ENCODE measurements around the gene LARGE1. TPM values are rescaled to one million over a fixed set of nuclear protein-coding genes. Genes with fewer than 3 reads are reported as not detected.

Gene LARGE1
- total RNA-seq, 2 experiments from 2014 or later, result 0.69 to 1.1 TPM

DNA sequence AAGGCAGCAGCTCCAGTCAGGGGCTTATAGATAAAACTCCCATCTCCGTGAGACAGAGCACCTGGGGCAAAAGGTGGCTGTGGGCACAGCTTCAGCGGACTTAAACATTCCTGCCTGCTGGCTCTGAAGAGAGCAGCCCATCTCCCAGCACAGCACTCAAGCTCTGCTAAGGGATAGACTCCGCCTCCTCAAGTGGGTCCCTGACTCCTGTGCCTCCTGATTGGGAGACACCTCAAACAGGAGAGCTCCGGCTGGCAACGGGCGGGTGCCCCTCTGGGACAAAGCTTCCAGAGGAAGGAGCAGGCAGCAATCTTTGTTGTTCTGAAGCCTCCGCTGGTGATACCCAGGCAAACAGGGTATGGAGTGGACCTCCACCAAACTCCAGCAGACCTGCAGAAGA, 279.4 kb downstream of the LARGE1 start:
- H3K36me3 Mint-ChIP-seq (ENCODE audit: low read depth), result no peaks in the 10 kb centered on the region

DNA sequence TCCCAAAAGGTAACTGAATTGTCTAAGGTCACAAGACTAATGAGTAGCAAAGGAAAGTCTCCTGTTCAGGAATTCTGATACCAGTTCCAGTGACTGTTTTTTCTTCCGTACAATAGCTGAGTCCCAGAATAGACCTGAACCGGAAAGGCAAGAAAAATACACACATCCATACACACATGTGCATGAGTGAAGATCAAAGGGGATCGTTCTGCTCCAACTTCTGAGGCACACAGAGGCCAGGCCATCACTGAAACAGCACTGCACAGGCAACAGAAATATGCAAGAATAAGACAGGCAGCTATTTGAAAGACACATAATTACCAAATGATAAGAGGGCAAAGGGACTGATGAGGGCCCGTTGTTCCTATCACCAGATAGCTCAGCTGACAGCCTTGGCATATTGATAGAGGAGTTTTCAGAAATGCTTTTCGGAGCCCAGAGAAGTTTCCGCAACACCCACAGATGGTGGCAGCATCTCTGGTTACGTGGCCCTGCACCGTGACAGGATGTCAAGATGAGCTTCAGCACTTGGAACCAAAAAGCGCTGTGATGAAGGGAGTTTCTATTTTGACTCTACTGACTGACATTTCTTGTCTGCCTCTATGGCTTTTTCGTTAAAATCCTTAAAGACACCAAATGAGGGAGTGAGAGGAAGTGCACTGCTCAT, 280.6 kb downstream of the LARGE1 start:
- peaks cover 15% of the 10 kb centered on the region for H3K9me3 Mint-ChIP-seq
- H3K4me1 Mint-ChIP-seq (ENCODE audit: low read depth), result no peaks in the 10 kb centered on the region
- H3K27ac Mint-ChIP-seq, result no peak overlapping the region
- H3K36me3 Mint-ChIP-seq (ENCODE audit: low read depth), result no peaks in the 10 kb centered on the region
- intact Hi-C loops (cut with micrococcal nuclease), result no loop called here
- DNase-seq, result no peak
- CTCF ChIA-PET, result no interaction called here
- H3K27me3 Mint-ChIP-seq (ENCODE audit: low read depth), result no peaks in the 10 kb centered on the region
- H3K4me3 Mint-ChIP-seq, result no peak overlapping the region

More for the DNA sequence above, 279.4 kb downstream of the LARGE1 start:
- Mint-ChIP-seq H3K27me3 (ENCODE audit: low read depth) (no peaks in the 10 kb centered on the region), H3K4me3 (no peak overlapping the region), H3K27ac (no peak overlapping the region), H3K4me1 (ENCODE audit: low read depth) (no peaks in the 10 kb centered on the region), H3K9me3 (peaks cover 20% of the 10 kb centered on the region)
- no peak for DNase-seq
- intact Hi-C loops (cut with micrococcal nuclease), result no loop called here
- CTCF ChIA-PET, result no interaction called here

DNA sequence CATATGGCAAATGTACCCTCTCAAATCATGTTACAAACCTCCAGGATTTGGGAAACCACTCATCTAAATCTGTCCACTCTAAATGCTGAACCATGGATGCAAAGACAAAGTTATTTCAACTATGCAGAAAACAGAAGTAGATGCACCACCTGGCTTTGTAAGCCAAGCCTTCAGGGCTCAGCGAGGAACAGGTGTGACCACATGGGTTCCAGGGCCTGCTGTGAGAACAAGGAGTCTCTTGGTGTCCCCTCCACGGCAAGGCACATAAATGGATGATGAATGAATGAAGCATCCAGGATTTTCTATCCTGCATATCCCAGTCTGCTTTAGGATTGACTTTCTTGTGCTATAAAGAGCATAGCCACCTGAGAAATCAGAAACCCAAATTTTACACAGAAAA, 284.5 kb downstream of the LARGE1 start:
- CTCF ChIA-PET, result no interaction called here
- no peaks in the 10 kb centered on the region for H3K27me3 Mint-ChIP-seq (ENCODE audit: low read depth)
- H3K4me3 Mint-ChIP-seq, result no peak overlapping the region
- H3K36me3 Mint-ChIP-seq (ENCODE audit: low read depth), result no peaks in the 10 kb centered on the region
- no peak for DNase-seq
- no peaks in the 10 kb centered on the region for H3K4me1 Mint-ChIP-seq (ENCODE audit: low read depth)
- H3K9me3 Mint-ChIP-seq, result peaks cover 5% of the 10 kb centered on the region
- intact Hi-C loops (cut with micrococcal nuclease), result no loop called here
- H3K27ac Mint-ChIP-seq, result no peak overlapping the region

DNA sequence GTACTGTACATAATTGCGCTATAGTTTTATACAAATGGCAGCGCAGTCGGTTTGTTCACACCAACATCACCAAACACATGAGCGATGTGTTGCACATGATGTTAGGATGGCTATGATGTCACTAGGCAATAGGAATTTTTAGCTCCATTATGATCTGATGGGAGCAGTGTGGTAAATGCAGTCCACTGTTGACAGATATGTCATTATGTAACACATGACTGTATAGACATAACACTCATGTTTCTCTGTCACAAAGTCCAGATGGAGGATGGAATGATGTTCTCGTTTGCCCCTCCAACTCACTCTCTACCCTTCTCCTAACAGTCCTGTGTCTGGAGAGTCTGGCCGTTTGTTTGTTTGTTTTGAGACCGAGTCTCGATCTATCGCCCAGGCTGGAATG, 288.5 kb downstream of the LARGE1 start:
- H3K27ac Mint-ChIP-seq, result no peak overlapping the region
- H3K4me3 Mint-ChIP-seq, result no peak overlapping the region
- intact Hi-C loops (cut with micrococcal nuclease), result no loop called here
- CTCF ChIA-PET, result no interaction called here
- no peaks in the 10 kb centered on the region for H3K4me1 Mint-ChIP-seq (ENCODE audit: low read depth)
- no peaks in the 10 kb centered on the region for H3K36me3 Mint-ChIP-seq (ENCODE audit: low read depth)
- H3K9me3 Mint-ChIP-seq, result peaks cover 6% of the 10 kb centered on the region
- DNase-seq, result no peak
- H3K27me3 Mint-ChIP-seq (ENCODE audit: low read depth), result no peaks in the 10 kb centered on the region

DNA sequence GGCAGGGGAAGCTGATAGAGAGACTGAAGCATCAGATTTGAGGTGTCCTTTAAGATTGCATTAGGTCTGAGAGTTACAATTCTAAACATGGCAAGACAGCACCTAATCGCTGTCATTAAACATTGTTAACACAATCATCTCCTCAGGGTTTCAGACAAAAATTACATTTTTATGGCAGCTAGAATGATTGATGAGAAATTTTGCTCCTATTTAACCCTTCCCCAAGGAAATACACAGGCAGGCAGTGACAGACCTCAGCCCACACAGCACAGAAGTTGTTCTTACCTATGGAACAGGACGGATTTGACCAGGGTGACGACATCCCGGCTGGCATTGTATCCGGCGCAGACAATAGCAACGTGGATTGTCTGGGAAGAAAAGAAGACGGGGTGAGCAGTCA, 294.3 kb downstream of the LARGE1 start:
- DNase-seq, result no peak
- intact Hi-C loops (cut with micrococcal nuclease), result no loop called here
- Mint-ChIP-seq H3K9me3 (peaks cover 9% of the 10 kb centered on the region), H3K4me1 (ENCODE audit: low read depth) (no peaks in the 10 kb centered on the region), H3K27me3 (ENCODE audit: low read depth) (no peaks in the 10 kb centered on the region), H3K36me3 (ENCODE audit: low read depth) (no peaks in the 10 kb centered on the region), H3K4me3 (no peak overlapping the region), H3K27ac (no peak overlapping the region)
- CTCF ChIA-PET, result no interaction called here

DNA sequence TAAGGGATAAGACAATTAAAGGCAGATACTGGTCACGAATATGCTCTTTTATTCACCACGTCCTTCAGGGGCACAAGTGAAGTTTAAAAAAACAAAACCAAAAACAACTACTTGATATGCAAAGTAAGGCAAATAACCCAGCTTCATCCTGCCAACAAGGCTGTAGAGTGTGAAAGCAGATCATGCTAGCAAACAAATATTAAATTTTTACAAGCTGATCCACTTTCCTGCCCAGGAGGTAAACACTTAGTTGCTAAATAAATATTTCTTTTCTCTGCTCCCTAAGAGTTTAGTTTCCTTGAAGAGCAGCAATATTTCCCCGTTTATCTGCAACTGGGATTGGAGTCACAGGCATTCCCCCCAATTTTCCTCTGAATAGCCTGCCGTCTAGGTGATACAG, 300.2 kb downstream of the LARGE1 start:
- no peak overlapping the region for H3K4me3 Mint-ChIP-seq
- H3K27me3 Mint-ChIP-seq (ENCODE audit: low read depth), result no peaks in the 10 kb centered on the region
- no peaks in the 10 kb centered on the region for H3K4me1 Mint-ChIP-seq (ENCODE audit: low read depth)
- peaks cover 5% of the 10 kb centered on the region for H3K9me3 Mint-ChIP-seq
- DNase-seq, result no peak
- no peaks in the 10 kb centered on the region for H3K36me3 Mint-ChIP-seq (ENCODE audit: low read depth)
- intact Hi-C loops (cut with micrococcal nuclease), result no loop called here
- CTCF ChIA-PET, result no interaction called here
- no peak overlapping the region for H3K27ac Mint-ChIP-seq

DNA sequence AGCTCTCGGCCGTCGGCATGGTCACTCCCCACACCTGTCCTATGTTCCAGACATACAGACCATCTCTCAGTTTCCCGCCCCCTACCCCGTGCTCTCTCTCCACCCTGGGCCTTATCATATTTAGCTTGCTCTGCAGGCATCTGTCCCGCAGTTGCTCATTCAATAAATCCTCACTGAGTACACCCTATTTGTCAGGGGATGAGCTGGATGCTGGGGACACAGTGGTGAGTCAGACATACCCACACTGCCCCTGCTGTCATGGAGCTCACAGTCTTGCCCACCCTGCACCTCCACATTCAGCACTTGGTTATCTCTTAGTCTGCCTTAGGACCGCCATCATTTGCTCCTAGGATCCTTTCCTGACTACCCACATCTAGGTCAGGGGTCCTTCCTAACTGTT, 313.8 kb downstream of the LARGE1 start:
- Mint-ChIP-seq H3K27ac (no peak overlapping the region), H3K9me3 (peaks cover 4% of the 10 kb centered on the region), H3K4me1 (ENCODE audit: low read depth) (no peaks in the 10 kb centered on the region), H3K36me3 (ENCODE audit: low read depth) (no peaks in the 10 kb centered on the region), H3K27me3 (ENCODE audit: low read depth) (no peaks in the 10 kb centered on the region), H3K4me3 (no peak overlapping the region)
- intact Hi-C loops (cut with micrococcal nuclease), result no loop called here
- CTCF ChIA-PET, result no interaction called here
- no peak for DNase-seq

DNA sequence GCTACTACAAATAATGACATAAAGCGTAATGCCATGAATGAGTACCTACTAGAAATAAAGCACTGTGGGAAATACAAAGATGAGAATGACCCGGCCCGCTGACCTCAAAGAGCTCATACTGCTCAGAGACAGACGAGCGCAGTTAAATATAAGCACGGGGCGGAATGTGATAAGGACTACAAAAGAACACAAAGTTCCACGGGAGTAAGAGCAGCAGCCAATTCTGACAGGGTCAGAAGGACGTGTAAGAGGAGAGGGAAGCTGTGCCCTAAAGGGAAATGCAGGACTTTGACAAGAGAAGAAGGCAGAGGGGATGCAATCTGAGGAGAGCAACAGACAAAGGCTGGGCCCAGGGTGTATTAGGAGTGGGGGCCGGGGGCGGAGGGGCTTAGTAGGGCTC, 314.6 kb downstream of the LARGE1 start:
- Mint-ChIP-seq H3K4me3 (no peak overlapping the region), H3K4me1 (ENCODE audit: low read depth) (no peaks in the 10 kb centered on the region), H3K36me3 (ENCODE audit: low read depth) (no peaks in the 10 kb centered on the region), H3K27ac (no peak overlapping the region), H3K27me3 (ENCODE audit: low read depth) (no peaks in the 10 kb centered on the region), H3K9me3 (peaks cover 4% of the 10 kb centered on the region)
- intact Hi-C loops (cut with micrococcal nuclease), result no loop called here
- CTCF ChIA-PET, result no interaction called here
- DNase-seq, result no peak

DNA sequence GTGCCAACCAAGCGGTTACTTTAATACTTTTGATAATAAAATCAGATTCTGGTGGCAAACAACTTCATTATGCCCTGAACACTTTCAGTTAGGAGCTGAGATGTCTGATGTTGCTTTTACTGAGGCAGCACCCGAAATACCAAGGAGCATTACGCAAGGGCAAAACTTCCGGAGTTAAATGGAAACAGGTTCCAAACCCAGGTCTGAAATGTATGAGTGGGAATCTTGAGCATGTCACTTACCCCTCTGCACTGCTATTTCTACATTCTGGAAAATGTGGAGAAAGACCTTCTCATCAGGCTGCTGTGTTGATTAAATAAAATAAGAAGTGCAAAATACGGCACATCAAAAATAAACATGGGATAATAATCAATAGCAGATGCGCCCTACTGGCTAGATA, 315.1 kb downstream of the LARGE1 start:
- no peaks in the 10 kb centered on the region for H3K4me1 Mint-ChIP-seq (ENCODE audit: low read depth)
- intact Hi-C loops (cut with micrococcal nuclease), result no loop called here
- peaks cover 3% of the 10 kb centered on the region for H3K9me3 Mint-ChIP-seq
- CTCF ChIA-PET, result no interaction called here
- H3K27ac Mint-ChIP-seq, result no peak overlapping the region
- no peaks in the 10 kb centered on the region for H3K36me3 Mint-ChIP-seq (ENCODE audit: low read depth)
- no peaks in the 10 kb centered on the region for H3K27me3 Mint-ChIP-seq (ENCODE audit: low read depth)
- DNase-seq, result no peak
- H3K4me3 Mint-ChIP-seq, result no peak overlapping the region

DNA sequence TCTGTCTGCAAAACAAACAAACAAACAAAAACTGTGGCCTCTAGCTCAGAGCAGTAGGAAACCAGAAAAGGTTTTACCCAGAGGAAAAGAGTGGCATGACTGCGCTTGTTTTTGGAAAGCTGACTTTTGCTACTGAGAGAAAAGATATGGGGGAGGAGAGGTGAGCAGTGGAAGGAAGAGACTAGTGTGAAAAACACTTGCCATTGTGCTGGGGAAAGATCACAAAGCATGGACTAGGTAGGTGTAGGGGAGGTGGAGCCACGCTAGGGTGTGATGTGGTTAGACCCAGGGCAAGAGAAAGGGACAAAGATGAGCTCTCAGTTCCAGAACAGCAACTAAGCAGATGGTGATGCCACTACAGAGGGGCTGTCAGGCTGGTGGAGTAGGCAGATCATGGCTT, 319.2 kb downstream of the LARGE1 start:
- peaks cover 8% of the 10 kb centered on the region for H3K9me3 Mint-ChIP-seq
- H3K4me3 Mint-ChIP-seq, result no peak overlapping the region
- no peaks in the 10 kb centered on the region for H3K27me3 Mint-ChIP-seq (ENCODE audit: low read depth)
- no peak for DNase-seq
- no peaks in the 10 kb centered on the region for H3K4me1 Mint-ChIP-seq (ENCODE audit: low read depth)
- CTCF ChIA-PET, result no interaction called here
- intact Hi-C loops (cut with micrococcal nuclease), result no loop called here
- H3K27ac Mint-ChIP-seq, result no peak overlapping the region
- no peaks in the 10 kb centered on the region for H3K36me3 Mint-ChIP-seq (ENCODE audit: low read depth)

DNA sequence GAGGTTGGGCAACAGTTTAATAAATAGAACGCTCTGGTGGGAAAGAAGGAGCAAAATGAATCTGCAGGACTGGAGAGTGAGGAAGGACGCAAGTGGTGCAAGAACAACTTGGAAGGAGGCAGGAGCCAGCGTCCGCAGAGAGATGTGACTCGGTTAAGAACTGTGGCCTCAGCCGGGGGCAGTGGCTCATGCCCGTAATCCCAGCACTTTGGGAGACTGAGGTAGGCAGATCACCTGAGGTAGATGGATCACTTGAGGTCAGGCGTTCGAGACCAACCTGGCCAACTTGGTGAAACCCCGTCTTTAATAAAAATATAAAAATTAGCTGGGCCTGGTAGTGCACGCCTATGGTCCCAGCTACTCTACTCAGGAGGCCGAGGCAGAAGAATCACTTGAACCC, 319.7 kb downstream of the LARGE1 start:
- Mint-ChIP-seq H3K27ac (no peak overlapping the region), H3K36me3 (ENCODE audit: low read depth) (no peaks in the 10 kb centered on the region), H3K9me3 (peaks cover 8% of the 10 kb centered on the region), H3K4me3 (no peak overlapping the region), H3K4me1 (ENCODE audit: low read depth) (no peaks in the 10 kb centered on the region), H3K27me3 (ENCODE audit: low read depth) (no peaks in the 10 kb centered on the region)
- intact Hi-C loops (cut with micrococcal nuclease), result no loop called here
- CTCF ChIA-PET, result no interaction called here
- DNase-seq, result no peak

DNA sequence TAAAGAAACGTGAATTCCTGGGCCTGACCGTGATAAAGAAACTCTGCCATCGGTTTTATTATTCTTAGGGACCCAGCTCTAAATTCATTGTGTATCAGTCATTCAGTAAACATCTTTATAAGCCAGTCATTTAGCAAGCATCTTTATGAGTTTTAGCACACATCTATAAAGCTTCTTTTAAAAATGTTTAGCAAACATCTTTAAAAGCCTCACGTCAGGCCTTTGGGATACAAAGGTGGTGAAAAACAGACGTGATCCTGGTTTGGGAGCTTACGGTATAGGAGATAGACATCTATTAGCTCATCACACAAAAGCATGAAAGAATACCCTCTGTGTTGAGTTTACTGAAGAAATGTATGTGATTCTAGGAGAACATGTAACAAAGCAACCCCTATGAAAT, 320.2 kb downstream of the LARGE1 start:
- peaks cover 8% of the 10 kb centered on the region for H3K9me3 Mint-ChIP-seq
- H3K4me1 Mint-ChIP-seq (ENCODE audit: low read depth), result no peaks in the 10 kb centered on the region
- DNase-seq, result no peak
- no peak overlapping the region for H3K4me3 Mint-ChIP-seq
- H3K27me3 Mint-ChIP-seq (ENCODE audit: low read depth), result peaks cover 3% of the 10 kb centered on the region
- CTCF ChIA-PET, result no interaction called here
- no peak overlapping the region for H3K27ac Mint-ChIP-seq
- H3K36me3 Mint-ChIP-seq (ENCODE audit: low read depth), result no peaks in the 10 kb centered on the region
- intact Hi-C loops (cut with micrococcal nuclease), result no loop called here

DNA sequence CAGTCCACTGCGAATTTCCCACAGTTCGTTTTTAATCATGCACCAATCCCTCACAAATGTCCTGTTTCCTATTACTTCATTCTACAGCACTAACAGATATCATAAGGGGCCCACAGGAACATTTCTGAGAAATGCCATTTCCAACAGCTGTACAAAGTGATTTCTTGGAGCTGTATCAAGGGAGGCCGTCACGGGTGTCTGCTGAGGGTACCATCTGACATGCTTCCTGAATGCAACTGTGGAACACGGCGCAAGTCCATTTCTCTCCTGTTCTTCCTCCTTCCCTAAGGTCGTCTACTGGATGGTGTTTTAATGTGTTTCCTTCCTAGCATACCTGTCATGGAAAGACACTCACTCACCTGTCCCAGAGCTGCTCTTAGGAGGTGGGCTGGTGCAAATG, 320.7 kb downstream of the LARGE1 start:
- Mint-ChIP-seq H3K27me3 (ENCODE audit: low read depth) (peaks cover 4% of the 10 kb centered on the region), H3K4me1 (ENCODE audit: low read depth) (no peaks in the 10 kb centered on the region), H3K36me3 (ENCODE audit: low read depth) (no peaks in the 10 kb centered on the region), H3K4me3 (no peak overlapping the region), H3K27ac (no peak overlapping the region), H3K9me3 (peaks cover 8% of the 10 kb centered on the region)
- intact Hi-C loops (cut with micrococcal nuclease), result no loop called here
- DNase-seq, result no peak
- CTCF ChIA-PET, result no interaction called here

DNA sequence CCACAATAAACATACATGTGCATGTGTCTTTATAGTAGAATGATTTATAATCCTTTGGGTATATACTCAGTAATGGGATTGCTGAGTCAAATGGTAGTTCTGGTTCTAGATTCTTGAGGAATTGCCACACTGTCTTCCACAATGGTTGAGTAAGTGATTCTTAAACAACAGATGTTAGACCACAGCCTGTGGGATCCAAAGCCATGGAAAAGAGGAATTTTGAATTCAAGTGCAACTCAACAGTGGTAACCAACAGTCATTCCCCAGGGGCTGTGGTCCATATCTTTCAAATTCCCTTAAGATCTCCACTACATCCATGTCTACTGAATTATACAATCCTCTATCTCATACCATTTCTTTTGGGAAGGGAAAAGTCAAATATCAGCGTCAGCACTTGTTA, 321.5 kb downstream of the LARGE1 start:
- no peak for DNase-seq
- H3K36me3 Mint-ChIP-seq (ENCODE audit: low read depth), result no peaks in the 10 kb centered on the region
- H3K27me3 Mint-ChIP-seq (ENCODE audit: low read depth), result peaks cover 4% of the 10 kb centered on the region
- peaks cover 8% of the 10 kb centered on the region for H3K9me3 Mint-ChIP-seq
- H3K4me1 Mint-ChIP-seq (ENCODE audit: low read depth), result no peaks in the 10 kb centered on the region
- intact Hi-C loops (cut with micrococcal nuclease), result no loop called here
- H3K27ac Mint-ChIP-seq, result no peak overlapping the region
- H3K4me3 Mint-ChIP-seq, result no peak overlapping the region
- CTCF ChIA-PET, result no interaction called here
